GM23338 (cell line): ENCODE data around the gene GRIN3B. TPM values are rescaled to one million over a fixed set of nuclear protein-coding genes. Genes with fewer than 3 reads are reported as not detected.

ENCODE experiments used
- ATAC-seq: fragments of 200-7000 bp; cut with Tn5 transposase; 3 replicates; pipeline ENCODE4 v1.9.1; 2020
- DNase-seq: peaks from one replicate; pipeline ENCODE4 v3.0.0-alpha.2; 2015; ENCODE audit warnings: low spot score
- H2AFZ ChIP-seq: fragments of 200-600 bp; sonication (generic); 2 replicates; pipeline ENCODE4 v1.8.0; 2016; ENCODE audit warnings: antibody characterized with exemption, mild to moderate bottlenecking, moderate library complexity
- H3F3A ChIP-seq: fragments of 200-600 bp; sonication (generic); replicated peaks from 2 replicates; pipeline ENCODE4 v1.8.0; 2017; ENCODE audit warnings: antibody characterized with exemption, mixed run types, low read depth
- H3K27ac ChIP-seq: fragments of 200-600 bp; sonication (generic); 2 replicates; pipeline ENCODE4 v1.6.1; 2016; ENCODE audit warnings: low read depth
- H3K27me3 ChIP-seq: fragments of 200-600 bp; sonication (generic); 2 replicates; pipeline ENCODE4 v1.8.0; 2016; ENCODE audit warnings: mild to moderate bottlenecking, mixed run types, moderate library complexity; ENCODE audit not compliant: insufficient read depth
- H3K36me3 ChIP-seq: fragments of 200-600 bp; sonication (generic); 2 replicates; pipeline ENCODE4 v1.8.0; 2016; ENCODE audit warnings: mild to moderate bottlenecking; ENCODE audit not compliant: insufficient read depth
- H3K4me1 ChIP-seq: fragments of 200-600 bp; sonication (generic); 2 replicates; pipeline ENCODE4 v1.8.0; 2016; ENCODE audit warnings: mild to moderate bottlenecking, moderate library complexity; ENCODE audit not compliant: insufficient read depth
- H3K4me2 ChIP-seq: fragments of 200-600 bp; sonication (generic); 2 replicates; pipeline ENCODE4 v1.7.1; 2017; ENCODE audit warnings: mixed run types
- H3K4me3 ChIP-seq: fragments of 200-600 bp; sonication (generic); 2 replicates; pipeline ENCODE4 v1.6.1; 2016; ENCODE audit warnings: mixed run types
- H3K79me2 ChIP-seq: fragments of 200-600 bp; sonication (generic); replicated peaks from 2 replicates; pipeline ENCODE4 v1.8.0; 2017; ENCODE audit warnings: mild to moderate bottlenecking; ENCODE audit not compliant: insufficient read depth
- H3K9me2 ChIP-seq: fragments of 200-600 bp; sonication (generic); 2 replicates; pipeline ENCODE4 v1.8.0; 2017; ENCODE audit not compliant: insufficient read depth
- H4K20me1 ChIP-seq: fragments of 200-600 bp; sonication (generic); replicated peaks from 2 replicates; pipeline ENCODE4 v1.8.0; 2017; ENCODE audit warnings: mild to moderate bottlenecking; ENCODE audit not compliant: insufficient read depth
- H3K27ac Mint-ChIP-seq: 2 replicates; pipeline ENCODE4 v1.8.0; 2020; ENCODE audit warnings: inconsistent platforms, mild to moderate bottlenecking, moderate library complexity, mixed read lengths
- H3K27me3 Mint-ChIP-seq: 3 replicates; pipeline ENCODE4 v1.8.0; 2022; ENCODE audit warnings: low read depth, mild to moderate bottlenecking, moderate library complexity, mixed read lengths, inconsistent platforms; ENCODE audit not compliant: insufficient read depth, poor library complexity
- H3K36me3 Mint-ChIP-seq: 3 replicates; pipeline ENCODE4 v1.8.0; 2021; ENCODE audit warnings: low read depth, mild to moderate bottlenecking, inconsistent platforms, moderate library complexity, mixed read lengths
- H3K4me1 Mint-ChIP-seq: 3 replicates; pipeline ENCODE4 v1.8.0; 2020; ENCODE audit warnings: mild to moderate bottlenecking, inconsistent platforms, mixed read lengths
- H3K4me3 Mint-ChIP-seq: 3 replicates; pipeline ENCODE4 v1.8.0; 2021; ENCODE audit warnings: moderate library complexity, mild to moderate bottlenecking, inconsistent platforms, mixed read lengths
- H3K9me3 Mint-ChIP-seq: 3 replicates; pipeline ENCODE4 v1.8.0; 2020; ENCODE audit warnings: moderate library complexity, mild to moderate bottlenecking, inconsistent platforms, mixed read lengths
- CREB1 ChIP-seq: fragments of 250-450 bp; sonication (Bioruptor Pico); IDR thresholded peaks from 2 replicates; pipeline ENCODE4 v1.5.0; 2020; ENCODE audit warnings: low read depth, mild to moderate bottlenecking, moderate library complexity
- CTCF ChIP-seq, 2 experiments: fragments of 200-600 bp in 1 of 2; sonication (generic) in 1 of 2; conservative IDR thresholded peaks; 2 replicates each; pipeline versions ENCODE4 v1.5.1 to v1.6.1; 2016 to 2017; ENCODE audit warnings: antibody characterized with exemption in 2 of 2, low read depth in 2 of 2, mild to moderate bottlenecking in 2 of 2, moderate library complexity in 1 of 2
- ETS1 ChIP-seq: IDR thresholded peaks from 2 replicates; pipeline ENCODE4 v1.6.1; 2016; ENCODE audit warnings: antibody characterized with exemption
- EZH2 ChIP-seq: fragments of 200-600 bp; sonication (generic); IDR thresholded peaks from one replicate; pipeline ENCODE4 v1.8.0; 2017; ENCODE audit warnings: antibody characterized with exemption, mild to moderate bottlenecking, low read depth; ENCODE audit not compliant: unreplicated experiment
- EZH2phosphoT487 ChIP-seq: fragments of 200-600 bp; sonication (generic); IDR thresholded peaks from one replicate; pipeline ENCODE4 v1.8.1; 2018; ENCODE audit warnings: antibody characterized with exemption; ENCODE audit not compliant: unreplicated experiment
- JUNB ChIP-seq: IDR thresholded peaks from one replicate; pipeline ENCODE4 v1.6.1; 2016; ENCODE audit warnings: antibody characterized with exemption; ENCODE audit not compliant: unreplicated experiment
- NANOG ChIP-seq: IDR thresholded peaks from 2 replicates; pipeline ENCODE4 v1.6.1; 2016; ENCODE audit warnings: antibody characterized with exemption, borderline replicate concordance
- POLR2AphosphoS5 ChIP-seq: IDR thresholded peaks from 2 replicates; pipeline ENCODE4 v1.6.1; 2016; ENCODE audit warnings: antibody characterized with exemption, low read depth
- STAT1 ChIP-seq: IDR thresholded peaks from one replicate; pipeline ENCODE4 v1.6.1; 2016; ENCODE audit warnings: antibody characterized with exemption; ENCODE audit not compliant: unreplicated experiment
- ZNF114 ChIP-seq: fragments of 250-450 bp; sonication (Bioruptor Pico); IDR thresholded peaks from 2 replicates; pipeline ENCODE4 v1.5.0; 2020; ENCODE audit warnings: mild to moderate bottlenecking, moderate library complexity
- ZNF331 ChIP-seq: fragments of 250-450 bp; sonication (Bioruptor Pico); IDR thresholded peaks from 2 replicates; pipeline ENCODE4 v1.5.0; 2020; ENCODE audit warnings: low read depth, mild to moderate bottlenecking, moderate library complexity
- polyA plus RNA-seq: library from polyadenylated mRNA; unstranded; fragments of >200 nt; fragmentation: Nextera tagmentation; extraction: Ambion mirVana; gene quantifications from 2 replicates; pipeline ENCODE4 v1.2.1, GENCODE V29; 2016
- total RNA-seq: library from RNA; depleted of rRNA; stranded (reverse); fragments of >200 nt; shearing (Covaris generic); gene quantifications from 2 replicates; pipeline ENCODE4 v1.2.3, GENCODE V29; 2014
- TF ChIP-seq, protein P1 (sequence below): fragments of 250-450 bp; sonication (Bioruptor Pico); IDR thresholded peaks from 2 replicates; pipeline ENCODE4 v1.5.0; 2020; ENCODE audit warnings: mild to moderate bottlenecking, moderate library complexity
- TF ChIP-seq, protein P2 (sequence below): IDR thresholded peaks from one replicate; pipeline ENCODE4 v1.6.1; 2018; ENCODE audit warnings: antibody characterized with exemption; ENCODE audit not compliant: unreplicated experiment

GRIN3B gene
- total and polyA plus RNA-seq, 2 experiments from 2014 or later, result 0.11 to 2.8 TPM

- peaks cover 2% of the 10 kb centered on the region; the same call in 1 of the 2 replicates for H3K79me2 ChIP-seq
- peaks cover 5% of the 10 kb centered on the region; the same call in 2 of the 3 replicates for H3K9me3 Mint-ChIP-seq
- H3K27me3 Mint-ChIP-seq, result peaks cover 17% of the 10 kb centered on the region
- no peak overlapping the region for H3K4me3 ChIP-seq
- TF ChIP-seq, protein P1, sequence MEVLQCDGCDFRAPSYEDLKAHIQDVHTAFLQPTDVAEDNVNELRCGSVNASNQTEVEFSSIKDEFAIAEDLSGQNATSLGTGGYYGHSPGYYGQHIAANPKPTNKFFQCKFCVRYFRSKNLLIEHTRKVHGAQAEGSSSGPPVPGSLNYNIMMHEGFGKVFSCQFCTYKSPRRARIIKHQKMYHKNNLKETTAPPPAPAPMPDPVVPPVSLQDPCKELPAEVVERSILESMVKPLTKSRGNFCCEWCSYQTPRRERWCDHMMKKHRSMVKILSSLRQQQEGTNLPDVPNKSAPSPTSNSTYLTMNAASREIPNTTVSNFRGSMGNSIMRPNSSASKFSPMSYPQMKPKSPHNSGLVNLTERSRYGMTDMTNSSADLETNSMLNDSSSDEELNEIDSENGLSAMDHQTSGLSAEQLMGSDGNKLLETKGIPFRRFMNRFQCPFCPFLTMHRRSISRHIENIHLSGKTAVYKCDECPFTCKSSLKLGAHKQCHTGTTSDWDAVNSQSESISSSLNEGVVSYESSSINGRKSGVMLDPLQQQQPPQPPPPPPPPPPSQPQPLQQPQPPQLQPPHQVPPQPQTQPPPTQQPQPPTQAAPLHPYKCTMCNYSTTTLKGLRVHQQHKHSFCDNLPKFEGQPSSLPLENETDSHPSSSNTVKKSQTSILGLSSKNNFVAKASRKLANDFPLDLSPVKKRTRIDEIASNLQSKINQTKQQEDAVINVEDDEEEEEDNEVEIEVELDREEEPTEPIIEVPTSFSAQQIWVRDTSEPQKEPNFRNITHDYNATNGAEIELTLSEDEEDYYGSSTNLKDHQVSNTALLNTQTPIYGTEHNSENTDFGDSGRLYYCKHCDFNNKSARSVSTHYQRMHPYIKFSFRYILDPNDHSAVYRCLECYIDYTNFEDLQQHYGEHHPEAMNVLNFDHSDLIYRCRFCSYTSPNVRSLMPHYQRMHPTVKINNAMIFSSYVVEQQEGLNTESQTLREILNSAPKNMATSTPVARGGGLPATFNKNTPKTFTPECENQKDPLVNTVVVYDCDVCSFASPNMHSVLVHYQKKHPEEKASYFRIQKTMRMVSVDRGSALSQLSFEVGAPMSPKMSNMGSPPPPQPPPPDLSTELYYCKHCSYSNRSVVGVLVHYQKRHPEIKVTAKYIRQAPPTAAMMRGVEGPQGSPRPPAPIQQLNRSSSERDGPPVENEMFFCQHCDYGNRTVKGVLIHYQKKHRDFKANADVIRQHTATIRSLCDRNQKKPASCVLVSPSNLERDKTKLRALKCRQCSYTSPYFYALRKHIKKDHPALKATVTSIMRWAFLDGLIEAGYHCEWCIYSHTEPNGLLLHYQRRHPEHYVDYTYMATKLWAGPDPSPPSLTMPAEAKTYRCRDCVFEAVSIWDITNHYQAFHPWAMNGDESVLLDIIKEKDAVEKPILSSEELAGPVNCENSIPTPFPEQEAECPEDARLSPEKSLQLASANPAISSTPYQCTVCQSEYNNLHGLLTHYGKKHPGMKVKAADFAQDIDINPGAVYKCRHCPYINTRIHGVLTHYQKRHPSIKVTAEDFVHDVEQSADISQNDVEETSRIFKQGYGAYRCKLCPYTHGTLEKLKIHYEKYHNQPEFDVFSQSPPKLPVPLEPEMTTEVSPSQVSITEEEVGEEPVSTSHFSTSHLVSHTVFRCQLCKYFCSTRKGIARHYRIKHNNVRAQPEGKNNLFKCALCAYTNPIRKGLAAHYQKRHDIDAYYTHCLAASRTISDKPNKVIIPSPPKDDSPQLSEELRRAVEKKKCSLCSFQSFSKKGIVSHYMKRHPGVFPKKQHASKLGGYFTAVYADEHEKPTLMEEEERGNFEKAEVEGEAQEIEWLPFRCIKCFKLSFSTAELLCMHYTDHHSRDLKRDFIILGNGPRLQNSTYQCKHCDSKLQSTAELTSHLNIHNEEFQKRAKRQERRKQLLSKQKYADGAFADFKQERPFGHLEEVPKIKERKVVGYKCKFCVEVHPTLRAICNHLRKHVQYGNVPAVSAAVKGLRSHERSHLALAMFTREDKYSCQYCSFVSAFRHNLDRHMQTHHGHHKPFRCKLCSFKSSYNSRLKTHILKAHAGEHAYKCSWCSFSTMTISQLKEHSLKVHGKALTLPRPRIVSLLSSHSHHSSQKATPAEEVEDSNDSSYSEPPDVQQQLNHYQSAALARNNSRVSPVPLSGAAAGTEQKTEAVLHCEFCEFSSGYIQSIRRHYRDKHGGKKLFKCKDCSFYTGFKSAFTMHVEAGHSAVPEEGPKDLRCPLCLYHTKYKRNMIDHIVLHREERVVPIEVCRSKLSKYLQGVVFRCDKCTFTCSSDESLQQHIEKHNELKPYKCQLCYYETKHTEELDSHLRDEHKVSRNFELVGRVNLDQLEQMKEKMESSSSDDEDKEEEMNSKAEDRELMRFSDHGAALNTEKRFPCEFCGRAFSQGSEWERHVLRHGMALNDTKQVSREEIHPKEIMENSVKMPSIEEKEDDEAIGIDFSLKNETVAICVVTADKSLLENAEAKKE (CRISPR knock-in tag), result no peak
- TF ChIP-seq CTCF (conservative IDR thresholded peaks at IDR 0.05; ENCODE audit: low read depth in 2 of 2), result no peak
- no peak for TF ChIP-seq JUNB
- TF ChIP-seq EZH2phosphoT487, result no peak
- TF ChIP-seq CREB1, result no peak
- TF ChIP-seq EZH2, result no peak
- no peak for TF ChIP-seq STAT1
- TF ChIP-seq, protein P2, sequence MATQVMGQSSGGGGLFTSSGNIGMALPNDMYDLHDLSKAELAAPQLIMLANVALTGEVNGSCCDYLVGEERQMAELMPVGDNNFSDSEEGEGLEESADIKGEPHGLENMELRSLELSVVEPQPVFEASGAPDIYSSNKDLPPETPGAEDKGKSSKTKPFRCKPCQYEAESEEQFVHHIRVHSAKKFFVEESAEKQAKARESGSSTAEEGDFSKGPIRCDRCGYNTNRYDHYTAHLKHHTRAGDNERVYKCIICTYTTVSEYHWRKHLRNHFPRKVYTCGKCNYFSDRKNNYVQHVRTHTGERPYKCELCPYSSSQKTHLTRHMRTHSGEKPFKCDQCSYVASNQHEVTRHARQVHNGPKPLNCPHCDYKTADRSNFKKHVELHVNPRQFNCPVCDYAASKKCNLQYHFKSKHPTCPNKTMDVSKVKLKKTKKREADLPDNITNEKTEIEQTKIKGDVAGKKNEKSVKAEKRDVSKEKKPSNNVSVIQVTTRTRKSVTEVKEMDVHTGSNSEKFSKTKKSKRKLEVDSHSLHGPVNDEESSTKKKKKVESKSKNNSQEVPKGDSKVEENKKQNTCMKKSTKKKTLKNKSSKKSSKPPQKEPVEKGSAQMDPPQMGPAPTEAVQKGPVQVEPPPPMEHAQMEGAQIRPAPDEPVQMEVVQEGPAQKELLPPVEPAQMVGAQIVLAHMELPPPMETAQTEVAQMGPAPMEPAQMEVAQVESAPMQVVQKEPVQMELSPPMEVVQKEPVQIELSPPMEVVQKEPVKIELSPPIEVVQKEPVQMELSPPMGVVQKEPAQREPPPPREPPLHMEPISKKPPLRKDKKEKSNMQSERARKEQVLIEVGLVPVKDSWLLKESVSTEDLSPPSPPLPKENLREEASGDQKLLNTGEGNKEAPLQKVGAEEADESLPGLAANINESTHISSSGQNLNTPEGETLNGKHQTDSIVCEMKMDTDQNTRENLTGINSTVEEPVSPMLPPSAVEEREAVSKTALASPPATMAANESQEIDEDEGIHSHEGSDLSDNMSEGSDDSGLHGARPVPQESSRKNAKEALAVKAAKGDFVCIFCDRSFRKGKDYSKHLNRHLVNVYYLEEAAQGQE, result no peak
- TF ChIP-seq POLR2AphosphoS5, result no peak
- no peak for TF ChIP-seq ZNF331 (CRISPR knock-in tag)
- TF ChIP-seq ZNF114 (CRISPR knock-in tag), result no peak
- TF ChIP-seq ETS1, result no peak
- no peak for TF ChIP-seq NANOG
- ATAC-seq, result no peak
- no peaks in the 10 kb centered on the region for H3K27me3 ChIP-seq
- peaks cover 58% of the 10 kb centered on the region for H3K36me3 Mint-ChIP-seq
- H4K20me1 ChIP-seq, result no peaks in the 10 kb centered on the region
- peaks cover 7% of the 10 kb centered on the region for H3K36me3 ChIP-seq
- no peaks in the 10 kb centered on the region for H3K4me1 ChIP-seq
- peaks cover 15% of the 10 kb centered on the region for H3K4me1 Mint-ChIP-seq
- DNase-seq, result no peak
- no peak overlapping the region for H2AFZ ChIP-seq
- H3K4me3 Mint-ChIP-seq, result no peak overlapping the region
- no peak overlapping the region for H3K4me2 ChIP-seq
- H3K9me2 ChIP-seq, result no peaks in the 10 kb centered on the region
- H3K27ac Mint-ChIP-seq, result no peak overlapping the region
- no peak overlapping the region for H3K27ac ChIP-seq
- H3F3A ChIP-seq, result 0 out of 2 replicates have a peak, but pooled peaks cover 7% of the 10 kb centered on the region
Observed at GRCh38 chr19:962683-963400, 37.4 kb upstream of the GRIN3B start.
